ENCODE results near the gene SORCS2.

GRCh38 chr4:7169134-7169533 lies 23.2 kb upstream of the SORCS2 start:
- TF ChIP-seq CTCF (IDR thresholded peaks at IDR 0.05) (no peak), POLR2A (IDR thresholded peaks at IDR 0.05) (no peak)

Data from uterus (tissue), 2 donors.